T47D (cell line): ENCODE results near the gene AFMID.
"Not testable (repeated sequence)": the region's sequence is repeated elsewhere in the genome, so short reads cannot be mapped to it uniquely, and the experiment has no call there.

Experiments used
- DNase-seq, 2 experiments: peaks; one replicate each; pipeline versions ENCODE4 v3.0.0 to v3.0.0-alpha.2; 2011 to 2012; ENCODE audit warnings: low read depth in 1 of 2, low spot score in 1 of 2
- JUND ChIP-seq: IDR thresholded peaks from 2 replicates; pipeline ENCODE4 v1.6.1; 2012; ENCODE audit warnings: low read depth
- in situ Hi-C: cut with HindIII; loops from 2 replicates; pipeline ENCODE4 v1.10.0; 2016; ENCODE audit warnings: low sequenced_read_pairs, low pct_unique_long_range_greater_than_20kb

AFMID gene

GRCh38 chr17:78247304-78247703 lies 60.1 kb downstream of the AFMID start:
- no peak for DNase-seq
- no peak for TF ChIP-seq JUND
- in situ Hi-C loops = no loop called here

- in situ Hi-C loops = no loop called here
- no peak for TF ChIP-seq JUND
- no peak for DNase-seq
These were observed 61.1 kb downstream of the AFMID start for GRCh38 chr17:78248051-78248914.

GRCh38 chr17:78249074-78249817 lies 62.1 kb downstream of the AFMID start:
- in situ Hi-C loops = no loop called here
- no peak for DNase-seq

GRCh38 chr17:78249818-78250806 lies 63.0 kb downstream of the AFMID start:
- DNase-seq = no peak
- no peak for TF ChIP-seq JUND
- in situ Hi-C loops = no loop called here

More at GRCh38 chr17:78249074-78249817, 62.1 kb downstream of the AFMID start:
- no peak for TF ChIP-seq JUND

- in situ Hi-C loops = no loop called here
- no peak for TF ChIP-seq JUND
These were observed 64.0 kb downstream of the AFMID start for GRCh38 chr17:78250891-78251772.

GRCh38 chr17:78251773-78252103 lies 64.6 kb downstream of the AFMID start:
- no peak for TF ChIP-seq JUND
- in situ Hi-C loops = no loop called here
- no peak for DNase-seq

More at GRCh38 chr17:78250891-78251772, 64.0 kb downstream of the AFMID start:
- peak; percentile 90 to 99 for DNase-seq

- in situ Hi-C loops = no loop called here
- no peak for TF ChIP-seq JUND
- no peak for DNase-seq
These were observed 65.0 kb downstream of the AFMID start for GRCh38 chr17:78252111-78252634.

- no peak for DNase-seq
- in situ Hi-C loops = no loop called here
- no peak for TF ChIP-seq JUND
These were observed 65.8 kb downstream of the AFMID start for GRCh38 chr17:78252701-78253635.

GRCh38 chr17:78253636-78253945 lies 66.4 kb downstream of the AFMID start:
- DNase-seq, in situ Hi-C loops: not testable (repeated sequence)

- peak; percentile 86 to 93 for DNase-seq
- in situ Hi-C loops = no loop called here
- TF ChIP-seq JUND = no peak
These were observed 66.9 kb downstream of the AFMID start for GRCh38 chr17:78253946-78254672.
